T-cell (primary cell): ENCODE measurements around the gene DTNB. TPM values are rescaled to one million over a fixed set of nuclear protein-coding genes. Genes with fewer than 3 reads are reported as not detected.

Experiments used
- ATAC-seq, 4 experiments: fragments of 200-7000 bp in 3 of 4; fragments of 150-1000 bp in 1 of 4; cut with Tn5 transposase; replicated peaks in 1 of 4; 1 replicate in 3 of 4; 2 replicates in 1 of 4; pipeline ENCODE4 v1.10.0; 2021; ENCODE audit warnings: moderate library complexity in 3 of 4, mild to moderate bottlenecking in 2 of 4, moderate number of reproducible peaks in 1 of 4
- CTCF ChIA-PET, 2 donors: fragments of 300-600 bp; sonication (Branson Sonifier 250); formaldehyde crosslinking; loops; one replicate each; lab custom pipeline; 2022; ENCODE audit warnings: antibody characterized with exemption in 2 of 2; lab: Charles Lee
- POLR2A ChIA-PET, 2 donors: fragments of 300-600 bp; sonication (Branson Sonifier 250); formaldehyde crosslinking; loops; one replicate each; lab custom pipeline; 2022; ENCODE audit warnings: antibody characterized with exemption in 2 of 2; lab: Charles Lee
- DNase-seq, 35 experiments: peaks; one replicate each; pipeline versions ENCODE4 v3.0.0 to v3.0.0-alpha.2; 2013 to 2023
- H3K27ac ChIP-seq: one replicate; pipeline ENCODE4 v1.5.1; 2013; ENCODE audit warnings: low read length
- H3K27me3 ChIP-seq, 2 experiments: replicated peaks in 1 of 2; 1 replicate in 1 of 2; 2 replicates in 1 of 2; pipeline versions ENCODE4 v1.6.1 to v1.7.0; 2013; ENCODE audit warnings: low read length in 1 of 2, mixed read lengths in 1 of 2; ENCODE audit not compliant: control insufficient read depth in 2 of 2, insufficient read depth in 2 of 2; ENCODE audit errors: extremely low read depth in 1 of 2
- H3K36me3 ChIP-seq, 2 donors: 1 replicate in 1 of 2; 2 replicates in 1 of 2; pipeline versions ENCODE4 v1.6.1 to v1.7.0; 2013; ENCODE audit warnings: low read length in 1 of 2; ENCODE audit not compliant: control insufficient read depth in 2 of 2, insufficient read depth in 1 of 2; ENCODE audit errors: extremely low read depth in 1 of 2
- H3K4me1 ChIP-seq, 2 experiments: 1 replicate in 1 of 2; 2 replicates in 1 of 2; pipeline versions ENCODE4 v1.6.1 to v1.7.0; 2013; ENCODE audit warnings: low read length in 2 of 2, mixed read lengths in 1 of 2; ENCODE audit not compliant: insufficient read depth in 2 of 2, control insufficient read depth in 1 of 2; ENCODE audit errors: extremely low read depth in 1 of 2
- H3K4me3 ChIP-seq, 2 donors: 1 replicate in 1 of 2; 2 replicates in 1 of 2; pipeline versions ENCODE4 v1.5.1 to v1.7.0; 2013; ENCODE audit warnings: mild to moderate bottlenecking in 2 of 2, low read length in 1 of 2, moderate library complexity in 1 of 2; ENCODE audit not compliant: control insufficient read depth in 1 of 2; ENCODE audit errors: extremely low read depth in 1 of 2
- H3K9me3 ChIP-seq: 2 replicates; pipeline ENCODE4 v1.7.0; 2013
- H3K27ac Mint-ChIP-seq, 2 donors: one replicate each; pipeline ENCODE4 v1.8.0; 2020 to 2021; ENCODE audit warnings: mild to moderate bottlenecking in 2 of 2, mixed read lengths in 2 of 2
- H3K27me3 Mint-ChIP-seq, 2 donors: one replicate each; pipeline ENCODE4 v1.8.0; 2021 to 2022; ENCODE audit warnings: mixed read lengths in 2 of 2
- H3K36me3 Mint-ChIP-seq: one replicate; pipeline ENCODE4 v1.8.0; 2021; ENCODE audit warnings: mixed read lengths
- H3K4me1 Mint-ChIP-seq, 3 donors: one replicate each; pipeline ENCODE4 v1.8.0; 2020 to 2022; ENCODE audit warnings: mixed read lengths in 3 of 3, mild to moderate bottlenecking in 1 of 3
- H3K4me3 Mint-ChIP-seq, 3 donors: one replicate each; pipeline ENCODE4 v1.8.0; 2020 to 2022; ENCODE audit warnings: mild to moderate bottlenecking in 3 of 3, mixed read lengths in 3 of 3, moderate library complexity in 3 of 3
- H3K9me3 Mint-ChIP-seq, 3 donors: one replicate each; pipeline ENCODE4 v1.8.0; 2020 to 2022; ENCODE audit warnings: mixed read lengths in 3 of 3
- WGBS: methylation state at CpG from one replicate; pipeline ENCODE4 v1.1.5; 2013; ENCODE audit warnings: missing lambda C conversion rate; ENCODE audit not compliant: insufficient coverage; 5-methylcytosine and 5-hydroxymethylcytosine counted together
- total RNA-seq, 35 experiments: library from RNA in 6 of 35; stranded (reverse) in 6 of 35; fragments of 120-200 nt in 1 of 35; gene quantifications; one replicate each; pipeline versions ENCODE4 v1.2.1 to v1.2.4 and lab custom pipeline; 2013 to 2026

DTNB gene
- total RNA-seq, 5 donors from 2014 or later (not counting 1 experiment from before 2014, with no cell fraction given): 33.4 to 45.7 (median 39.6) TPM

DNA sequence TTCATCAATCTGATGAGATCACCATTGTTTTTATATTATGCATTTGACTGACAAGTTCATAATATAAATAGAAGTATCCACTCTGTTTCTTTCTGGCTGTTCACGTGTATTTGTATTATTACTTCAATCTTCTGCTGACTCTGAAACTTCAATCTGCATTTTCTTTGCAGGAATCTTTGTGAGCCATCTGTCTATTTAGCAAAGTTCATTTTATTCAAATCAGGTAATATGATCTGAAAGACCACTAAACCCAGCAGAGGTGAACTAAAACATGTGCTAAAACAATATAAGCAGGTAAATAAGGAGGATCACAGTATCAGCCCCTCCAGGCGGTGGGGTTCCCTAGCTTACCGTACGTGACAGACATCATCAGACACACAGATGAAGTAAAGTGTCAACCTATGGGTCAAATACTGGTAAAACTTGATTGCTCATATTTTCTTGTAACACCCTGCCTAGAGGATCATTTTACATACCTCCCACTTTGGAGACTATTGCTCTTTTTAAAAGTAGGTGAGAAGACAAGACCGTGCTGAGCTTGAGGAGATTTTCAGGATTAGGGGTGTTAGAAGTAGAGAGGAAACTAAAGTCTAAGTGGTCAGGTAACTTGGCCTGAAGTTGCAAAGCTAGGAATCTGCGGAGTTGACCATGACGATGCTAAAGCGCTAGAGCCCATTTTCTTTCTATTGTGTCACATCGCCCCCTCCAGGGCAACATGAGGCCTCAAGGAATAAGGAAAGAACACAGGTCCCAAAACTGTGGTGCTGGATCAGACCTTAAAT, 9.0 kb downstream of the DTNB start:
- Mint-ChIP-seq H3K4me1 (peaks cover 24 to 34% (median 34%) of the 10 kb centered on the region in 3 donors), H3K36me3 (peaks cover 6% of the 10 kb centered on the region), H3K9me3 (no peaks in the 10 kb centered on the region), H3K4me3 (peak overlapping the region in 1 of 3 donors; percentile 44), H3K27me3 (no peaks in the 10 kb centered on the region), H3K27ac (no peak overlapping the region)
- Histone ChIP-seq H3K27me3 (no peaks in the 10 kb centered on the region), H3K4me3 (no peak overlapping the region), H3K36me3 (no peaks in the 10 kb centered on the region), H3K4me1 (peaks cover 0 to 2% of the 10 kb centered on the region in 2 experiments), H3K27ac (no peak overlapping the region), H3K9me3 (no peaks in the 10 kb centered on the region)
- WGBS: 67% methylated on average over 1 of the region's 9 CpGs
- ChIA-PET POLR2A (no interaction called here), CTCF (interaction anchor here (0.5 to 1.6 kb wide), 3 partner anchors 19 to 57 kb away, joined by 3 to 6 read pairs (median 3); no protein-coding TSS in a partner anchor)
- DNase-seq (peak in 8 of 35 experiments; percentile 3 to 38 (median 7)), ATAC-seq (no peak)

DNA sequence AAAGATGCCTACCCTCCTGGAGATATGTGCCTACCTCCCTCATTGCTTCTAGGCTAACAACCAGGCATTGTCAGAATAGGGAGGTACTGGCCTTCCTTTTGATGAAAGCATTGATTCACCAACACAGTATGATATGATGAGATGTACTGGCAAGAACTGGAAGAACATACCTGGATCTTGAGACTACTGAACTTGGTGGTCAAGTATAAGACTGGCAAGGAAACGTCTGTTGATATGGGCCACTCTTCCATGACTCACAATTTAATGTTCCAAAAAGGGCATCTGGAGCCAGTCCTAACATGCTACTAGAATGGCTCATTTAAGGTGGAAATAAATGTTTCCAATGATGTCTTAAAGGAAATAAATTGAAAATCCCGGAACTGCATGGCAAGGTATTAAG, 18.1 kb downstream of the DTNB start:
- Mint-ChIP-seq H3K27ac (no peak overlapping the region), H3K4me3 (no peak overlapping the region), H3K4me1 (peaks cover 24 to 33% (median 28%) of the 10 kb centered on the region in 3 donors), H3K36me3 (peaks cover 19% of the 10 kb centered on the region), H3K9me3 (no peaks in the 10 kb centered on the region), H3K27me3 (no peaks in the 10 kb centered on the region)
- H3K4me3 ChIP-seq: no peak overlapping the region
- no CpG with 5 or more reads among the region's 2 CpGs for WGBS
- H3K36me3 ChIP-seq: no peaks in the 10 kb centered on the region
- no peaks in the 10 kb centered on the region for H3K27me3 ChIP-seq
- ChIA-PET POLR2A (no interaction called here), CTCF (no interaction called here)
- H3K4me1 ChIP-seq: no peaks in the 10 kb centered on the region
- H3K9me3 ChIP-seq: no peaks in the 10 kb centered on the region
- no peak overlapping the region for H3K27ac ChIP-seq
- no peak for ATAC-seq
- DNase-seq: no peak

DNA sequence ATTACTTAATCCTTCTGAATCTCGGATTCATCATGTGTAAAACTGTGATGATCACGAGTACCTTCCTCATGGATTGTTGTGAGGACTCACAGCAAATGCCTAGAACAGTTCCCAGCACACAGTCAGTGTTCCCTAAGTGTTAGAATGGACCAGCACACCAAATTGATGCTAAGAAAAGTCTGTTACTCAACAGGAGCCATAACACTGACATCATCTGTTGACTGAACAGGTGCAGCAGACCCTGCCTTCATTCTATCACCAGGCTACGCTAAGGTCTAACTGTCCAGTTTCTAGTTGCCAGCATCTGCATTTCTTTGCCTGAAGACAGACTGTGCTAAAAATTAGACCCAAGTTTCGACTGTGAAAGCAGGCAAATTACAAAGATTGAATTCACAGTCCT, 18.6 kb downstream of the DTNB start:
- Mint-ChIP-seq H3K4me3 (no peak overlapping the region), H3K4me1 (peaks cover 20 to 28% (median 25%) of the 10 kb centered on the region in 3 donors), H3K27me3 (no peaks in the 10 kb centered on the region), H3K9me3 (no peaks in the 10 kb centered on the region), H3K36me3 (peaks cover 24% of the 10 kb centered on the region), H3K27ac (no peak overlapping the region)
- H3K27ac ChIP-seq: no peak overlapping the region
- H3K4me1 ChIP-seq: no peaks in the 10 kb centered on the region
- no peak overlapping the region for H3K4me3 ChIP-seq
- WGBS: 88% methylated on average over 4 of the region's 4 CpGs
- H3K36me3 ChIP-seq: no peaks in the 10 kb centered on the region
- no peaks in the 10 kb centered on the region for H3K27me3 ChIP-seq
- CTCF ChIA-PET: no interaction called here
- no peaks in the 10 kb centered on the region for H3K9me3 ChIP-seq
- ATAC-seq: no peak
- DNase-seq: no peak
- POLR2A ChIA-PET: no interaction called here

DNA sequence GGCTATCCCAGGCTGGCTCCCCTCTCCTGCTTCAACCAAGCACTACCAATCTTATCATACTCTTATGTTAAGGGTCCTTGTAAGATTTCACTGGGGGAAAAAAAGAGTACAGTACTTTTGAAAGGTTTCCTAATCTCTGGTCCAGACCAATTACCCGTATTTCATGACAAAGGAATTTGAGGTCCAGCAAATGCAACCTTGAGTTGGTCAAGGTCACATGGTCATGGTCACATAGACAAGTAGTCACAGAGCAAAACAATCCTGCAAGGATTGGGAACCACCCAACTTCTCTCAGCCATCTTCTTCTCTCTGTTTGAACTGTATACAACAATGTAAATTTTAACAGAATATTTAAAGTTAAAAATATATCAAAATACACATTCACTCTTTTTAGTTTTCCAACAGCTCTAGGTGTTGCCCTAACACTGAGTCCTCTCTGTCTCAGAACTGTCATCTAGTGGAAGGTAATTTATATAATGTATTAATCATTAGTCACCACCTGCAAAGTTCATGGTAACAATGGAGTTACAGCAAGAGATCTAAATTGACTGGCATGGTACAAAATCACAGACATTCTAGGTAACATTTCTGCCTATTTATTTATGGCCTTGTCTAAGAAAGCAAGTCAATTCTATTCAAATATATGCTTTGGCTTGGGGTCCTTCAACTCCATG, 21.5 kb downstream of the DTNB start:
- H3K4me1 Mint-ChIP-seq: peaks cover 7 to 10% (median 8%) of the 10 kb centered on the region in 3 donors
- Histone ChIP-seq H3K36me3 (no peaks in the 10 kb centered on the region), H3K4me1 (no peaks in the 10 kb centered on the region), H3K9me3 (no peaks in the 10 kb centered on the region), H3K4me3 (no peak overlapping the region), H3K27ac (no peak overlapping the region), H3K27me3 (no peaks in the 10 kb centered on the region)
- CTCF ChIA-PET: interaction anchor here in 1 of 2 donors (0.6 kb wide), 1 partner anchor 33 kb away, joined by 3 read pairs; no protein-coding TSS in a partner anchor
- WGBS: no CpG with 5 or more reads among the region's 1 CpG
- no peak overlapping the region for H3K4me3 Mint-ChIP-seq
- H3K27ac Mint-ChIP-seq: no peak overlapping the region
- peaks cover 36% of the 10 kb centered on the region for H3K36me3 Mint-ChIP-seq
- POLR2A ChIA-PET: interaction anchor here (0.6 to 0.7 kb wide), 4 partner anchors 186 to 1780 kb away, joined by 3 to 8 read pairs (median 4); no protein-coding TSS in a partner anchor
- DNase-seq (no peak), ATAC-seq (no peak)
- H3K9me3 Mint-ChIP-seq: no peaks in the 10 kb centered on the region
- no peaks in the 10 kb centered on the region for H3K27me3 Mint-ChIP-seq

DNA sequence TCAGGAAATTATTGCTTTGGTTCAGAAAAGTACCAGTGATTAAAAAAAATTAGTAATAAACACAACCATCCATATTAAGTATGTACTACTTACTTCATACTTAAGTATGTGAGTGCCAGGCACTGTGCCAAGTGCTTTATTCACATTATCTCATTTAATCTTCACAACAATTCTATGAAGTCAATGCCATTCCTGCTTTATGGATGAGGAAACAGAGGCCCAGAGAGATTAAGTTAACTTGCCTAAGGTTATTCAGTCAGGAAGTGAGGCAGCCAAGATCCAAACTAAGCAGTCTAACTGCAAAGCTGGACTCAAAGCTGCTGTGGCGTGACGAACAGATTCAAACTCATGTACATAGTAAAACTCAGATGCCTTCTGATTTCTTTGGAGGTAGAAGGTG, 22.3 kb downstream of the DTNB start:
- peaks cover 3% of the 10 kb centered on the region in 3 donors for H3K4me1 Mint-ChIP-seq
- Histone ChIP-seq H3K4me1 (no peaks in the 10 kb centered on the region), H3K27ac (no peak overlapping the region), H3K4me3 (no peak overlapping the region), H3K27me3 (no peaks in the 10 kb centered on the region), H3K36me3 (no peaks in the 10 kb centered on the region), H3K9me3 (no peaks in the 10 kb centered on the region)
- ATAC-seq: no peak
- WGBS: no CpG with 5 or more reads among the region's 2 CpGs
- ChIA-PET POLR2A (no interaction called here), CTCF (no interaction called here)
- DNase-seq: no peak
- no peaks in the 10 kb centered on the region for H3K27me3 Mint-ChIP-seq
- H3K4me3 Mint-ChIP-seq: no peak overlapping the region
- no peak overlapping the region for H3K27ac Mint-ChIP-seq
- H3K9me3 Mint-ChIP-seq: no peaks in the 10 kb centered on the region
- H3K36me3 Mint-ChIP-seq: peaks cover 41% of the 10 kb centered on the region

DNA sequence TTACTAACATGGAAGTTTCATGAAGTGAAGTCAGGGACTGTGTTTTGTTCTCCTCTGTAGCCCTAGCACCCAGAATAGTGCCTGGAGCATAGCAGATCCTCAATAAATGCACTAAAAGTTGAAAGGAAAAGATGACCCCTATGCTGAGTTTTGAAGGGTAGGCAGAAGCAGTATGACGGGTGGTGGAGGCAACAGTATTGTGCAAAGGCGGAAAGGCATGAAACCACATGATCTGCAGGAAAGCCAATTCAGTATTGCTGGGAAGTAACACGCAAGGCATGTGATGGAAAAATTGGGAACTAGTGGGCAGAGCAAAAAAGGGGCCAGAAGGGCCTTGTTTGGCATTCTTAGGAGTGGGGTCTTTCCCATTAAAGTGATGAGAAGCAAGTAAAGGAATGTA, 23.1 kb downstream of the DTNB start:
- H3K27me3 ChIP-seq: no peaks in the 10 kb centered on the region
- no peak overlapping the region for H3K27ac ChIP-seq
- H3K4me3 Mint-ChIP-seq: no peak overlapping the region
- ChIA-PET CTCF (no interaction called here), POLR2A (no interaction called here)
- no peaks in the 10 kb centered on the region for H3K9me3 Mint-ChIP-seq
- no peak overlapping the region for H3K4me3 ChIP-seq
- H3K27ac Mint-ChIP-seq: no peak overlapping the region
- H3K9me3 ChIP-seq: no peaks in the 10 kb centered on the region
- H3K27me3 Mint-ChIP-seq: no peaks in the 10 kb centered on the region
- no peaks in the 10 kb centered on the region for H3K36me3 ChIP-seq
- WGBS: 94% methylated on average over 3 of the region's 3 CpGs
- peaks cover 43% of the 10 kb centered on the region for H3K36me3 Mint-ChIP-seq
- ATAC-seq: no peak
- peaks cover 0 to 3% (median 0%) of the 10 kb centered on the region in 3 donors for H3K4me1 Mint-ChIP-seq
- DNase-seq: no peak
- H3K4me1 ChIP-seq: no peaks in the 10 kb centered on the region
